ENCODE measurements around the gene PRR3.

DNA sequence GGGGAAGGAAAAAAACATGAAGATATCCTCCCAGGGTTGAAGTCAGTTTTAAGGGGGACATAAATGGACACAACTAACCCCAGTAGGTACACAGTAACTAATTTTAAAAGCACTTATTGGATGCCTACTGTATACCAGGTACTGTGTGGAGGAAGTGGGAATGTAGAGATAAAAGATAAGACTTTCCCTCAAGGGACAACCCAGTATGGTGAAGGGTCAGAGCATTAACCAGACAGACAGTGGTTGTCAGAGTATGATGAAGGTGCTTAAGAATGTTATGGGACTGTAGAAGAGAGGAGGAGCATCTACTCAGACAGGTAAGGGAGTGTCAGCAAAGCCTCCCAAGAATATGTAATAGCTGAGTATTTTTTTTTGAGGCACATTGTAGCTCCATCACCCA, 15.1 kb downstream of the PRR3 start:
- no peak for TF ChIP-seq EZH2 (IDR thresholded peaks at IDR 0.05; ENCODE audit: borderline replicate concordance, low read depth, low read length, poor library complexity, severe bottlenecking)
- TF ChIP-seq, protein P1, sequence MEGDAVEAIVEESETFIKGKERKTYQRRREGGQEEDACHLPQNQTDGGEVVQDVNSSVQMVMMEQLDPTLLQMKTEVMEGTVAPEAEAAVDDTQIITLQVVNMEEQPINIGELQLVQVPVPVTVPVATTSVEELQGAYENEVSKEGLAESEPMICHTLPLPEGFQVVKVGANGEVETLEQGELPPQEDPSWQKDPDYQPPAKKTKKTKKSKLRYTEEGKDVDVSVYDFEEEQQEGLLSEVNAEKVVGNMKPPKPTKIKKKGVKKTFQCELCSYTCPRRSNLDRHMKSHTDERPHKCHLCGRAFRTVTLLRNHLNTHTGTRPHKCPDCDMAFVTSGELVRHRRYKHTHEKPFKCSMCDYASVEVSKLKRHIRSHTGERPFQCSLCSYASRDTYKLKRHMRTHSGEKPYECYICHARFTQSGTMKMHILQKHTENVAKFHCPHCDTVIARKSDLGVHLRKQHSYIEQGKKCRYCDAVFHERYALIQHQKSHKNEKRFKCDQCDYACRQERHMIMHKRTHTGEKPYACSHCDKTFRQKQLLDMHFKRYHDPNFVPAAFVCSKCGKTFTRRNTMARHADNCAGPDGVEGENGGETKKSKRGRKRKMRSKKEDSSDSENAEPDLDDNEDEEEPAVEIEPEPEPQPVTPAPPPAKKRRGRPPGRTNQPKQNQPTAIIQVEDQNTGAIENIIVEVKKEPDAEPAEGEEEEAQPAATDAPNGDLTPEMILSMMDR (conservative IDR thresholded peaks at IDR 0.05; ENCODE audit: low read depth, low read length), result no peak
